GM06990 (cell line): ENCODE measurements around the gene TNIP2.

ENCODE experiments used
- DNase-seq: peaks from one replicate; pipeline ENCODE4 v3.0.0-alpha.2; 2011; ENCODE audit not compliant: insufficient read length; ENCODE audit errors: extremely low read depth
- H3K27me3 ChIP-seq: replicated peaks from 2 replicates; pipeline ENCODE4 v1.6.0; 2011; ENCODE audit warnings: low read length; ENCODE audit not compliant: control insufficient read depth, insufficient read depth
- H3K36me3 ChIP-seq: 2 replicates; pipeline ENCODE4 v1.5.1; 2011; ENCODE audit warnings: low read length; ENCODE audit not compliant: control insufficient read depth, insufficient read depth
- H3K4me3 ChIP-seq: replicated peaks from 2 replicates; pipeline ENCODE4 v1.5.1; 2011; ENCODE audit warnings: low read depth, mild to moderate bottlenecking, control low read depth, low read length
- CTCF ChIP-seq: IDR thresholded peaks from 2 replicates; pipeline ENCODE4 v1.5.1; 2011; ENCODE audit warnings: low read length, control low read depth, mild to moderate bottlenecking, inconsistent platforms; ENCODE audit not compliant: insufficient read depth, poor library complexity, severe bottlenecking

Gene TNIP2

GRCh38 chr4:2791518-2792395 is 35.6 kb upstream of the TNIP2 start:
- Histone ChIP-seq H3K27me3 (no peaks in the 10 kb centered on the region), H3K36me3 (no peaks in the 10 kb centered on the region), H3K4me3 (no peak overlapping the region)
- DNase-seq = no peak
- TF ChIP-seq CTCF = no peak

DNA sequence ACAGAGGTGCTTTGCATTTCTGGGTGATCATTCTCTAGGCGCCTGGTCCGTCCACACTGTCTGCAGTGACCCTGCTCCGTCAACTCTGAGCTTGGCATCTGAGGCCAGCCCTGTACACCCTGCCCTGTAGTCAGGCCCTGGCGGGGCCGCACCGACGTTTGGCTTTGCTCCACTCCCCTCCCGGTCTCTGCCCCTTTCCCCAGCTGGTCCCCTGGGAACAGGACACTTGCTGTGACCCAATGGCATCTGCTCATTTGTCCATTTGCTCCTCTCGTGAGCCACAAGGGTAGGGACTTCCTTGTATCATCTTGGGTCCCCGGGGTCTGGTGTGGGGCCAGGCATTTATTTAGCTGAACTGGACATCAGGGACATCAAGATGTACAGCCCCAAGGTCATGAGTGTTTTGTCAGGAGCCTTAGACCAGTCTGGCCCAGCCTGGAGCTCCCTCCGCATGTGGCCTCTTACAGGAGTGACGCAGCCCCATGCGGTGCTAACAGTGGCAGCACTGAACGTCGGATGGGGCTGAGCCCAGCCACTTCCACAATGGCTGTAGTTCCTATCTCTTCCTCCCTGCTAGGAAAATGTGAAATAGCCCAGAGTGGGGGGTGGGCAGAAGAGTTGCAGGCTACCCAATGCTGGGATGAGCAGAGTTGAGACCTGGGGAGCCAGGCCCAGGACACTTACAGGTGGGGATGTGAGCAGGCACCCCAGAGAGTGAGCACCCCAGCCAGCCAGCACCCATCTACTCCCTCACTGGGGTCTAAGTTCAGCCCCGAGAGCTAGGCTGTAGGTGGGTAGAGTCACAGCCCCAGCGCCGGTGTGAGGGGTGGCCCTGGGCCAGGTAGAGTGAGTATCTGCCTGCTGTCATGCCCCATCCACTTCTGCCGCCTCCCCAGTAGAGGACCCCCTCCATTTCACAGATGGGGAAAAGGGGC is 34.7 kb upstream of the TNIP2 start:
- no peak overlapping the region for H3K4me3 ChIP-seq
- DNase-seq = peak; percentile 17
- TF ChIP-seq CTCF = no peak
- no peaks in the 10 kb centered on the region for H3K36me3 ChIP-seq
- no peaks in the 10 kb centered on the region for H3K27me3 ChIP-seq

DNA sequence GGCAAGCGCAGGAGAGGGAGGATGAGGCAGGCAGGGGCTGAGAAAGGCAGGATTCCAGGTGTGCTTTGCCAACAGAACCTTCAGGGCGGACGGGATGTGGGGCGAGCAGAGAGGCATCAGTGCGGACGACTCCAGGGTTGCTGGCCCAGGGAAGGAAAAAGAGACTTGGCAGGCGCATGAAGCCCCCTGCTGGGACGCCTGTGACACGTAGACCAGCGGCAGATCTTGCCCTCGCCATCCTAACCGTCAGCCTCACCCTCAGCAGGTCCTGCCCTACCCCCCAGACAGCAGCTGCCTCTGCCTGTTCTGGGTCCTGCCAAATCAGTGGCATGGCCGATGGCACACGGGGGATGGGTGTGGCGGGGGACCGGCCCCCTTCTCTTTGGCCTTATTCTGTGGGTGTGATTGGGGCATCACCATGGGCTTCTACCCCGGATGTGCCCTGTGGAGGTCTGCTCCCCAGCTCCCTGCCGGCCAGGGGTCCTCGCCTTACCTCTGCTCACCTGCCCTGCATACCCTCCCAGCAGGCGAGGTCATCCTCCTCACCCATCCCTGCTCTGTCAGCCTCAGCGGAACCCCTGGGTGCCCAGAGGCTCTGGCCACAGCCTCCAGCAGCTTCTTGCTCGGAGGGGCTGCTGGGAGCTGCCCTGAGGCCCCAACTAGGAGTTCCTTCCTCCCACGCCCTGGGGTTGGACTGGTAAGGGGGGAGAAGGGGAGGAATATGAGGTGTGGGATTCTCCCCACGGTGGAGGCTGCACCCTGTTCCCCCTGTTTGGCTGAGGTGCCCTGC is 33.9 kb upstream of the TNIP2 start:
- DNase-seq = no peak
- Histone ChIP-seq H3K27me3 (no peaks in the 10 kb centered on the region), H3K4me3 (no peak overlapping the region), H3K36me3 (no peaks in the 10 kb centered on the region)
- no peak for TF ChIP-seq CTCF

DNA sequence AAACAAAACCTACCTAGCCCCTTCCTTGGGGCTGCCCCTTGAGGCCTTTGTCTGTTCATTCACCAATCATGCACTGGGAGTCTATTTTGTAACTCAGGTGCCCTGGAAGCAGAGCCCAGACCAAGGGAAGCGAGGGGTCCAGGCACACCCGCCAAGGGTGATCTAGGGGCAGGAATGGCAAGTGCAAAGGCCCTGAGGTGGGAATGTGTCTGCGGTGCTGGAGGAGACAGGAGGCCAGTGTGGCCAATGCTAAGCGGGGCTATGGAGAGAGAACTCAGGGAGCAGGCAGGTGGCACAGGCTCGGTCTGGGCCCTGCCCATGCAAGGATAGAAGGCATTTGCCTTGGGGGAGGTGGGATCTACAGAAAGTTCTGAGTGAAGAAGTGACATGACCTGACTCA is 33.2 kb upstream of the TNIP2 start:
- Histone ChIP-seq H3K27me3 (no peaks in the 10 kb centered on the region), H3K4me3 (no peak overlapping the region), H3K36me3 (no peaks in the 10 kb centered on the region)
- DNase-seq = no peak
- no peak for TF ChIP-seq CTCF

DNA sequence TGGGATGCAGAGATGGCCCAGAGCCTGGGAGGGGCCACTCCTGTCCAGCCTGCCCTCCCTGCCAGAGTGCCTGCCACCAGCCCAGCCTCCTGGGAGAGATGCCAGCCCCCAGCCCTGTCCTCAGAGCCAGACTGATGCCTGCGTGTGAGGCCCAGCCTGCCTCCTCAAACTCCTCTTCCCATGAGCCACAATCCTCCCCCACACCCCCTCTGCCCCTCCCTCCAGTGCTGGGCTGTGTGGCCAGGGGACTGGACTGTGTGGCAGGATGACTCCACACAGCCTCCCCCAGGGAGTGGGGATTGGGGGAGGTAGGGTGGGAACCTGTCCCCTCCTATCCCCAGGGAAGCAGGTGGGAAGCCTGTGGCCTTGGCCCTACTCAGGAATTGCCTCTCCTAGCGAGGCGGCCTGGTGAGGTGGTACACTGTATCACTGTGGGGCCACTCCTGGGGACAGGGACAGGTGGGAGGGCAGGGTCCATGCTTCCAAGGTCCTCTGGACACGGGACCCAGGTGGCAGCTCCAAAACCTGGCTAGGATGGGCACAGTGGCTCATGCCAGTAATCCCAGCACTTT is 32.5 kb upstream of the TNIP2 start:
- Histone ChIP-seq H3K27me3 (no peaks in the 10 kb centered on the region), H3K36me3 (no peaks in the 10 kb centered on the region), H3K4me3 (no peak overlapping the region)
- peak; percentile 20 for DNase-seq
- no peak for TF ChIP-seq CTCF
